ENCODE measurements around the gene HSPA8.

Gene HSPA8

GRCh38 chr11:123085497-123085896, 23.6 kb upstream of the HSPA8 start:
- DNase-seq (ENCODE audit: extremely low spot score) = no peak
- POLR2A ChIA-PET = interaction anchor here (0.6 kb wide), 1 partner anchor 36 kb away, joined by 16 read pairs; no protein-coding TSS in a partner anchor
- TF ChIP-seq CTCF (IDR thresholded peaks at IDR 0.05; ENCODE audit: control extremely low read depth, extremely low read depth, low read depth, missing control alignments) = no peak
- CTCF ChIA-PET = interaction anchor here (0.8 to 2.1 kb wide), 4 partner anchors 9 to 28 kb away, joined by 3 to 8 read pairs (median 4); no protein-coding TSS in a partner anchor

- no peak for DNase-seq (ENCODE audit: extremely low spot score)
- ChIA-PET POLR2A (no interaction called here), CTCF (interaction anchor here (1.7 kb wide), 1 partner anchor 19 kb away, joined by 5 read pairs; no protein-coding TSS in a partner anchor)
- no peak for TF ChIP-seq CTCF (IDR thresholded peaks at IDR 0.05; ENCODE audit: control extremely low read depth, extremely low read depth, low read depth, missing control alignments)
Observed at GRCh38 chr11:123084454-123084853, 22.5 kb upstream of the HSPA8 start.

GRCh38 chr11:123083623-123084029, 21.7 kb upstream of the HSPA8 start:
- CTCF ChIA-PET = interaction anchor here (1.7 kb wide), 1 partner anchor 20 kb away, joined by 5 read pairs; no protein-coding TSS in a partner anchor
- POLR2A ChIA-PET = interaction anchor here (0.7 kb wide), 1 partner anchor 21 kb away, joined by 5 read pairs; the partner anchor contains the start of gene HSPA8

GRCh38 chr11:123082977-123083376, 21.0 kb upstream of the HSPA8 start:
- no peak for TF ChIP-seq CTCF (IDR thresholded peaks at IDR 0.05; ENCODE audit: control extremely low read depth, extremely low read depth, low read depth, missing control alignments)
- POLR2A ChIA-PET = interaction anchor here (0.7 kb wide), 1 partner anchor 21 kb away, joined by 5 read pairs; the partner anchor contains the start of gene HSPA8
- CTCF ChIA-PET = interaction anchor here (1.7 kb wide), 1 partner anchor 20 kb away, joined by 5 read pairs; no protein-coding TSS in a partner anchor
- DNase-seq (ENCODE audit: extremely low spot score) = no peak

More at GRCh38 chr11:123083623-123084029, 21.7 kb upstream of the HSPA8 start:
- no peak for DNase-seq (ENCODE audit: extremely low spot score)
- no peak for TF ChIP-seq CTCF (IDR thresholded peaks at IDR 0.05; ENCODE audit: control extremely low read depth, extremely low read depth, low read depth, missing control alignments)

- no peak for TF ChIP-seq CTCF (IDR thresholded peaks at IDR 0.05; ENCODE audit: control extremely low read depth, extremely low read depth, low read depth, missing control alignments)
- no peak for DNase-seq (ENCODE audit: extremely low spot score)
- POLR2A ChIA-PET = interaction anchor here (0.7 to 1.3 kb wide), 2 partner anchors 18 to 305 kb away, joined by 3 to 5 read pairs; partner anchors contain the start of gene HSPA8
- CTCF ChIA-PET = interaction anchor here (0.8 to 1.1 kb wide), 3 partner anchors 10 to 26 kb away, joined by 3 read pairs; no protein-coding TSS in a partner anchor
Observed at GRCh38 chr11:123080015-123080414, 18.1 kb upstream of the HSPA8 start.

- no peak for TF ChIP-seq CTCF (IDR thresholded peaks at IDR 0.05; ENCODE audit: control extremely low read depth, extremely low read depth, low read depth, missing control alignments)
- DNase-seq (ENCODE audit: extremely low spot score) = no peak
- CTCF ChIA-PET = interaction anchor here (0.7 kb wide), 1 partner anchor 12 kb away, joined by 3 read pairs; no protein-coding TSS in a partner anchor
- POLR2A ChIA-PET = no interaction called here
Observed at GRCh38 chr11:123076484-123076883, 14.5 kb upstream of the HSPA8 start.
